WTC11 (cell line): ENCODE results near the gene CMKLR1.

ENCODE experiments used
- NR3C1 ChIP-seq: sonication (generic); formaldehyde crosslinking; conservative IDR thresholded peaks from 2 replicates; pipeline ENCODE4 v1.8.1; 2023; ENCODE audit warnings: low read depth, mild to moderate bottlenecking, missing genetic modification reagents
- ZNF317 ChIP-seq: sonication (generic); formaldehyde crosslinking; IDR thresholded peaks from 2 replicates; pipeline ENCODE4 v1.8.1; 2023; ENCODE audit warnings: low read depth, mild to moderate bottlenecking, moderate library complexity, missing genetic modification reagents, borderline replicate concordance
- TF ChIP-seq, protein P1 (sequence below): fragments of 200-600 bp; IDR thresholded peaks from 2 replicates; pipeline ENCODE4 v1.8.0; 2022; ENCODE audit warnings: antibody characterized with exemption

DNA sequence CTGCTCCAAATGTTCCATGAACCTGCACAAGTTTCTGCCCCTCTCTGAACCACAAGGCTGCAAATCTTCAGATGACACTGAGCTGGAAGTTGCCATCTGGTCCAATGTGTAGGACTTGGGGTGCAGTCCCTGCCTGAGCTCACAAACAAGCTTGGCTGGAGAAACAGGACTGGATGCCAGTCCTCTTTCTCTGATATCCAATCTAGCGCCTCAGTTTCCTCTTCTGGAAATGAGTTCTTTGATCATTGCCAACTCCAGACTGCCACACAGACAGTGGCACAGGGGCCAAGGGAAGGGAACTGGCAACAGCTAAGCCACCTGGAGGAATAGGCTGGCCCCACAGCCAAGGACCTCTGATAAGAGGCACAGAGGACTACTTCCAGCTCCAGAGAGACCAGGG is 15.5 kb downstream of the CMKLR1 start:
- TF ChIP-seq, protein P1, sequence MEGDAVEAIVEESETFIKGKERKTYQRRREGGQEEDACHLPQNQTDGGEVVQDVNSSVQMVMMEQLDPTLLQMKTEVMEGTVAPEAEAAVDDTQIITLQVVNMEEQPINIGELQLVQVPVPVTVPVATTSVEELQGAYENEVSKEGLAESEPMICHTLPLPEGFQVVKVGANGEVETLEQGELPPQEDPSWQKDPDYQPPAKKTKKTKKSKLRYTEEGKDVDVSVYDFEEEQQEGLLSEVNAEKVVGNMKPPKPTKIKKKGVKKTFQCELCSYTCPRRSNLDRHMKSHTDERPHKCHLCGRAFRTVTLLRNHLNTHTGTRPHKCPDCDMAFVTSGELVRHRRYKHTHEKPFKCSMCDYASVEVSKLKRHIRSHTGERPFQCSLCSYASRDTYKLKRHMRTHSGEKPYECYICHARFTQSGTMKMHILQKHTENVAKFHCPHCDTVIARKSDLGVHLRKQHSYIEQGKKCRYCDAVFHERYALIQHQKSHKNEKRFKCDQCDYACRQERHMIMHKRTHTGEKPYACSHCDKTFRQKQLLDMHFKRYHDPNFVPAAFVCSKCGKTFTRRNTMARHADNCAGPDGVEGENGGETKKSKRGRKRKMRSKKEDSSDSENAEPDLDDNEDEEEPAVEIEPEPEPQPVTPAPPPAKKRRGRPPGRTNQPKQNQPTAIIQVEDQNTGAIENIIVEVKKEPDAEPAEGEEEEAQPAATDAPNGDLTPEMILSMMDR, result no peak
- TF ChIP-seq NR3C1 (no peak), ZNF317 (no peak)
